Activated naive CD4-positive, alpha-beta T cell treated with anti-CD3 and anti-CD28 coated beads, Interleukin-2, amount 10 ng/mL, durations not matched to agents 7 days and 5 days (primary cell): ENCODE measurements around the gene APOL3.
"Not testable (repeated sequence)": the region's sequence is repeated elsewhere in the genome, so short reads cannot be mapped to it uniquely, and the experiment has no call there.

ENCODE experiments used
- CTCF ChIA-PET: fragments of 350-600 bp; sonication (Branson Sonifier 250); formaldehyde crosslinking; loops from one replicate; lab custom pipeline; 2021; ENCODE audit warnings: antibody characterized with exemption; lab: Charles Lee
- DNase-seq: peaks from one replicate; pipeline ENCODE4 v3.0.0-alpha.2; 2020
- H3K27ac Mint-ChIP-seq: one replicate; pipeline ENCODE4 v1.8.0; 2021; ENCODE audit warnings: mild to moderate bottlenecking, moderate library complexity, mixed read lengths
- H3K27me3 Mint-ChIP-seq: one replicate; pipeline ENCODE4 v1.8.0; 2021; ENCODE audit warnings: mild to moderate bottlenecking, mixed read lengths
- H3K36me3 Mint-ChIP-seq: one replicate; pipeline ENCODE4 v1.8.0; 2021; ENCODE audit warnings: mixed read lengths
- H3K4me1 Mint-ChIP-seq: one replicate; pipeline ENCODE4 v1.8.0; 2021; ENCODE audit warnings: mixed read lengths
- H3K4me3 Mint-ChIP-seq: one replicate; pipeline ENCODE4 v1.8.0; 2021; ENCODE audit warnings: mild to moderate bottlenecking, moderate library complexity, mixed read lengths
- H3K9me3 Mint-ChIP-seq: one replicate; pipeline ENCODE4 v1.8.0; 2021; ENCODE audit warnings: mixed read lengths

APOL3 gene, protein sequence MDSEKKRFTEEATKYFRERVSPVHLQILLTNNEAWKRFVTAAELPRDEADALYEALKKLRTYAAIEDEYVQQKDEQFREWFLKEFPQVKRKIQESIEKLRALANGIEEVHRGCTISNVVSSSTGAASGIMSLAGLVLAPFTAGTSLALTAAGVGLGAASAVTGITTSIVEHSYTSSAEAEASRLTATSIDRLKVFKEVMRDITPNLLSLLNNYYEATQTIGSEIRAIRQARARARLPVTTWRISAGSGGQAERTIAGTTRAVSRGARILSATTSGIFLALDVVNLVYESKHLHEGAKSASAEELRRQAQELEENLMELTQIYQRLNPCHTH

GRCh38 chr22:36160499-36160942, at the start of gene APOL3:
Gene APOL3, minus strand, starts transcription at chr22:36160755. Its CDS starts 11,700 bp downstream, at chr22:36149055.
- peaks cover 89% of the 10 kb centered on the region for H3K4me1 Mint-ChIP-seq
- peak within 1 kb of the TSS; percentile 93 for H3K27ac Mint-ChIP-seq
- H3K36me3 Mint-ChIP-seq, result peaks cover 45% of the 10 kb centered on the region
- CTCF ChIA-PET, result interaction anchor here (0.6 to 2.5 kb wide), 5 partner anchors 9 to 79 kb away, joined by 3 to 12 read pairs (median 5); partner anchors contain the start of gene APOL2
- peak within 1 kb of the TSS; percentile 99 for H3K4me3 Mint-ChIP-seq
- DNase-seq, result peak; percentile 77
- H3K9me3 Mint-ChIP-seq, result no peaks in the 10 kb centered on the region
- peaks cover under 1% of the 10 kb centered on the region for H3K27me3 Mint-ChIP-seq

DNA sequence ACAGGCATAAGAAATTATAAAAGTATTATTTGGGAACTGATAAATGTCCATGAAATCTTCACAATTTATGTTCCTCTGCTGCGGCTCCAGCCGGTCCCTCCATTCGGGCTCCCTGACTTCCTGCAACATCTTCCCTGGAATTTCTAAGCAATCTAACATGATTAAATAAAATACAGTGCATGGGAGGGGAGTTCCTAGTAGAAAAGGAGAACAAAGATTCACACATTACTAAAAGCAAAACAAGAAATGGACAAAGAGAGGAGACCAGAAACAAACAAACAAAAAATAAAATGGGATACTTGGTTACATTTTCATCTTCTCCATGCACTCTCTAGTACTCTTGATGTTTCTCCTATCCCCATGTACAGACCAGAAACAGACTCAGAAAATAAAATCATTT, 49.7 kb upstream of the APOL3 start:
- no peak overlapping the region for H3K27ac Mint-ChIP-seq
- no peak for DNase-seq

GRCh38 chr22:36209488-36209908, 48.9 kb upstream of the APOL3 start:
- DNase-seq, H3K36me3 Mint-ChIP-seq, H3K4me3 Mint-ChIP-seq, CTCF ChIA-PET, H3K9me3 Mint-ChIP-seq, H3K4me1 Mint-ChIP-seq, H3K27ac Mint-ChIP-seq: not testable (repeated sequence)
- peaks cover 67% of the 10 kb centered on the region for H3K27me3 Mint-ChIP-seq

More for the DNA sequence above, 49.7 kb upstream of the APOL3 start:
- peaks cover 4% of the 10 kb centered on the region for H3K9me3 Mint-ChIP-seq
- peaks cover 70% of the 10 kb centered on the region for H3K27me3 Mint-ChIP-seq
- peaks cover 6% of the 10 kb centered on the region for H3K4me1 Mint-ChIP-seq
- no peak overlapping the region for H3K4me3 Mint-ChIP-seq
- H3K36me3 Mint-ChIP-seq, result no peaks in the 10 kb centered on the region
- CTCF ChIA-PET, result no interaction called here

DNA sequence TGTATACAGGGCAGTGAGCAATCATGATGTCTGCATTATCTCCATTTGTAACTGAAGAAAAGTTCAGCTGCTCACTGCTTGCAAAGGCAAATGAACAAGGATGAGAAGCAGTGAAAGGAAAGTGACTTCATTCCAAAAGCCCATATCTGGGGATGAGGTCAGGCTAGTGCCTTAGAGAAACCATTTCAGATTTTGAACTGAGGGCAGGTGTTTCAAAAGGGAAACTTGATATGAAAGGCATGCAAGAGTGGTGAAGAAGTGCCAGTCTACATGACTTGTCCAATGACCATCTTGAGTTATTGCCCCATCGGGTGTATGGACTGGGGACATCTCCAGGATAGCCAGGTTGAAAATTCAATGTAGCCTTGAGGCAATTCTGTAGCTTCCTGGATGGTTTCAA, 48.4 kb upstream of the APOL3 start:
- no peak for DNase-seq
- Mint-ChIP-seq H3K36me3 (no peaks in the 10 kb centered on the region), H3K4me3 (no peak overlapping the region), H3K4me1 (peaks cover 6% of the 10 kb centered on the region), H3K9me3 (peaks cover 4% of the 10 kb centered on the region), H3K27ac (no peak overlapping the region), H3K27me3 (peaks cover 67% of the 10 kb centered on the region)
- CTCF ChIA-PET, result no interaction called here

DNA sequence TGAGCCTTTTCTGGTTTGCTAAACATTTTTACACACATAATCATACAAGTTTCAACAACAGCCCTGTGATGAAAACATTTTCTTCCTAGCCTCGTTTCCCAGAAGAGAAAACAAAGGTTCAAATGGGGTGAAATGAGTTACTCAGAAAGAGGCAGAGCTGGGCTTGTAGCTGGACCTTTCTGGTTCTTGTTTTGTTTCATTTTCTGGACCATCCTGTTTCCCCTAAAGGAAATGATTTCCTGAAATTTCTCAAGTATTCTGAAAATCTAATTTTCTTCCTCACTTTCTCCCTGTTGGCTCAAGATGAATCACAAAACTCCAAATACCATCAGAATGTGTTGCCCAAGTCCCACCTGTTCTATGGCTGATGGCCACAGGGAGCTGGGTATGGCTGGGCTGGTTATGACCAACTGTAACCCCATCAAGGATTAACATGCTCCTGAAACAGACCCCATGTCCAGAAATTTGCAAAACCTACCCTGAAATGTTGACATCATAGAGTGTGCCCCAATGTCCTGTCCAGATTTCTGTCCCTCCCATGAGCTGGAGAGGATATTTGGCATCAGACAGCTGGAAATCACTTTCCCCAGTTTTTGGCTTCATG, 47.7 kb upstream of the APOL3 start:
- H3K36me3 Mint-ChIP-seq, result no peaks in the 10 kb centered on the region

GRCh38 chr22:36206255-36206654, 45.7 kb upstream of the APOL3 start:
- Mint-ChIP-seq H3K4me1 (peaks cover 16% of the 10 kb centered on the region), H3K9me3 (peaks cover 4% of the 10 kb centered on the region), H3K27ac (no peak overlapping the region), H3K27me3 (peaks cover 52% of the 10 kb centered on the region), H3K4me3 (no peak overlapping the region), H3K36me3 (no peaks in the 10 kb centered on the region)
- no peak for DNase-seq
- CTCF ChIA-PET, result interaction anchor here (1.5 kb wide), 1 partner anchor 16 kb away, joined by 4 read pairs; no protein-coding TSS in a partner anchor

More for the DNA sequence above, 47.7 kb upstream of the APOL3 start:
- Mint-ChIP-seq H3K27me3 (peaks cover 64% of the 10 kb centered on the region), H3K9me3 (peaks cover 4% of the 10 kb centered on the region), H3K4me1 (peaks cover 6% of the 10 kb centered on the region), H3K27ac (no peak overlapping the region), H3K4me3 (no peak overlapping the region)
- DNase-seq, result no peak
- CTCF ChIA-PET, result no interaction called here

GRCh38 chr22:36205573-36205972, 45.0 kb upstream of the APOL3 start:
- peaks cover 45% of the 10 kb centered on the region for H3K27me3 Mint-ChIP-seq
- CTCF ChIA-PET, result interaction anchor here (1.5 kb wide), 1 partner anchor 17 kb away, joined by 4 read pairs; no protein-coding TSS in a partner anchor
- H3K9me3 Mint-ChIP-seq, DNase-seq, H3K4me3 Mint-ChIP-seq, H3K27ac Mint-ChIP-seq, H3K36me3 Mint-ChIP-seq: not testable (repeated sequence)
- peaks cover 14% of the 10 kb centered on the region for H3K4me1 Mint-ChIP-seq

GRCh38 chr22:36204632-36205015, 44.1 kb upstream of the APOL3 start:
- no peak for DNase-seq
- peaks cover 4% of the 10 kb centered on the region for H3K9me3 Mint-ChIP-seq
- CTCF ChIA-PET, result interaction anchor here (0.6 to 1.6 kb wide), 2 partner anchors 24 to 50 kb away, joined by 3 read pairs; no protein-coding TSS in a partner anchor
- H3K4me3 Mint-ChIP-seq, result no peak overlapping the region
- no peaks in the 10 kb centered on the region for H3K36me3 Mint-ChIP-seq
- peaks cover 36% of the 10 kb centered on the region for H3K27me3 Mint-ChIP-seq
- no peak overlapping the region for H3K27ac Mint-ChIP-seq
- peaks cover 17% of the 10 kb centered on the region for H3K4me1 Mint-ChIP-seq

GRCh38 chr22:36204001-36204631, 43.6 kb upstream of the APOL3 start:
- no peaks in the 10 kb centered on the region for H3K36me3 Mint-ChIP-seq
- DNase-seq, result no peak
- CTCF ChIA-PET, result interaction anchor here (0.6 to 1.6 kb wide), 2 partner anchors 24 to 51 kb away, joined by 3 read pairs; no protein-coding TSS in a partner anchor
- peaks cover 31% of the 10 kb centered on the region for H3K27me3 Mint-ChIP-seq
- H3K27ac Mint-ChIP-seq, result no peak overlapping the region
- H3K9me3 Mint-ChIP-seq, result peaks cover 1% of the 10 kb centered on the region
- peaks cover 17% of the 10 kb centered on the region for H3K4me1 Mint-ChIP-seq
- H3K4me3 Mint-ChIP-seq, result no peak overlapping the region

DNA sequence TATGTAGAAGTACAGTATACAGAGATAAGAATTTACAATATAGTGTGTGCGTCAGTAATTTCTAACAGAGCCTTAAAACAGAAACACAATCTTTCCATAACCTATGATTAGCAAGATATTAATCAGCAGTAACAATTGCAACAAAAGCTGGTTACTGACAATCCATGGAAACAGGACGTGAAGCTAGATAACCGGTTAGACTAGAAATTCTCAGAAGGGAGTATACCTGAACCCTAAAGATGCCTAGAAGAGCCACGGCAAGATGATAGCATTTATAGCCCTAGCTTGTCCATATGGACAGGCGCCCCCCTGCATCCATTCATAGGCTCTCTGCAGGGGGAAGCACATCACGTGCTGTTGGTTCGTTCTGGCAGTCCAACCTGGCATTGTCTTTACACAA, 42.9 kb upstream of the APOL3 start:
- not testable (repeated sequence) for H3K9me3 Mint-ChIP-seq, H3K36me3 Mint-ChIP-seq, H3K4me3 Mint-ChIP-seq, DNase-seq, H3K27ac Mint-ChIP-seq
- Mint-ChIP-seq H3K4me1 (peaks cover 20% of the 10 kb centered on the region), H3K27me3 (peaks cover 31% of the 10 kb centered on the region)
- CTCF ChIA-PET, result interaction anchor here (1.0 to 1.9 kb wide), 4 partner anchors 9 to 82 kb away, joined by 3 to 6 read pairs (median 4); partner anchors contain the start of gene APOL2

DNA sequence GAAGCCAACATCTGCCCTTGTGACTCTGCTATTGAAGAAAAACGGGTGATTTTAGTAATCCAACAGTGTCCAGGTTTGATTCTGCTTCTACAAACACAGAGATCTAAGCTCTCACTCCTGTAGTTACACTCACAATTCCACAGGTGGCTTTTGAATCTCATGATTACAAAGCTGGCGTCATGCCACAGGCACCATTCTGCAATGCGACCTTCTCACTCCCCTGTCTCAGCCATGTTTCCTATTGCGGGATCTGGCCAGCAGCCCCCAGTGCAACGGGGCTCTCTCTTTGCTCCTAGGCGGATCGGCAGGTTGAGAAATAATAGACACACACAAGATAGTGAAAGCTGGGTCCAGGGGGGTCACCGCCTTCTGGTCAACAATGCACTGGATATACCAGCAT, 42.4 kb upstream of the APOL3 start:
- H3K36me3 Mint-ChIP-seq, H3K9me3 Mint-ChIP-seq, DNase-seq, H3K4me3 Mint-ChIP-seq, H3K27ac Mint-ChIP-seq: not testable (repeated sequence)
- H3K27me3 Mint-ChIP-seq, result peaks cover 32% of the 10 kb centered on the region
- peaks cover 25% of the 10 kb centered on the region for H3K4me1 Mint-ChIP-seq
- CTCF ChIA-PET, result interaction anchor here (1.0 to 1.9 kb wide), 4 partner anchors 9 to 83 kb away, joined by 3 to 6 read pairs (median 5); partner anchors contain the start of gene APOL2

DNA sequence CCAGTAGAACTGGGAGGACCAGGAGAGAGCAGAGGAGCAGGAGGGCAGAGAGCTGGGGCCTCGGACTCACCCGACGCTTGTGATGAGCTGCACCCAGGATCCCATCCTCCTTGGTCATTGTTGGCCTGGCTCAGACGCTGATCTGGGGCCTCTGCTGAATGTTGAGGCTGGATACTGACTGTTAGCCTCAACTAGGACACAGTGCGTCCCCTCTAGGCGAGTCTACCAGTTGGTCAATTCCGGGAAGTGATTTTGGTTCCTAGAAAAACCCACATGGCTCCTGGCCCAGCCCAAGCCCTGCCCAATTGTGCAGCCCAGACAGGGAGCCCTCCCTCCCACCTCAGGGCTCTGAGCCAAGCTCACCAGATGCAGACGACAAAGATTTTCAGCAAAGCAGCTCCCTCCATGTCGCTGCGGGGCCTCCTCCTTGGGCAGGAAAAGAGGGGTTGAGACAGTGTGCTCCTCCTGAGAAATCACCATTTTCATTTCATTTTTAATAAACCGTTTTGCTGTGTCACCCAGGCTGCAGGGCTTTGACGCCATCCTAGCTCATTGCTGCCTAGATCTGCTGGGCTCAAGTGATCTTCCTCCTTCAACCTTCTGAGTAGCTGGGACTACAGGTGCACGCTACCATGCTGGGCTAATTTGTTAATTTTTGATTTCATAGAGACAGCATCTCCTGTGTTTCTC, 41.2 kb upstream of the APOL3 start, which contains the start of gene APOL4:
APOL4 (minus strand) TSS at position 180 of the 690 bp plus-strand sequence; CDS start at position 105, 75 bp downstream.
- CTCF ChIA-PET, result interaction anchor here (0.7 to 1.9 kb wide), 4 partner anchors 10 to 76 kb away, joined by 3 to 6 read pairs (median 5); partner anchors contain the start of gene APOL2
- H3K36me3 Mint-ChIP-seq, result no peaks in the 10 kb centered on the region
- H3K9me3 Mint-ChIP-seq, result no peaks in the 10 kb centered on the region
- H3K27me3 Mint-ChIP-seq, result peaks cover 43% of the 10 kb centered on the region
- DNase-seq, result no peak
- peaks cover 36% of the 10 kb centered on the region for H3K4me1 Mint-ChIP-seq
- H3K27ac Mint-ChIP-seq, result no peak within 1 kb of the TSS
- H3K4me3 Mint-ChIP-seq, result no peak within 1 kb of the TSS

- H3K36me3 Mint-ChIP-seq, CTCF ChIA-PET, H3K4me3 Mint-ChIP-seq, H3K27ac Mint-ChIP-seq, H3K9me3 Mint-ChIP-seq, DNase-seq: not testable (repeated sequence)
- H3K27me3 Mint-ChIP-seq, result peaks cover 43% of the 10 kb centered on the region
- H3K4me1 Mint-ChIP-seq, result peaks cover 44% of the 10 kb centered on the region
Observed at GRCh38 chr22:36201025-36201424, 40.5 kb upstream of the APOL3 start.
